HEK293T (cell line): Measurements from ENCODE around the gene LCMT1.
"Not testable (repeated sequence)": the region's sequence is repeated elsewhere in the genome, so short reads cannot be mapped to it uniquely, and the experiment has no call there.

Experiments used
- CTCF ChIA-PET: fragments of 350-600 bp; formaldehyde crosslinking; extraction: SDS; loops from one replicate; lab custom pipeline; 2021; ENCODE audit warnings: antibody characterized with exemption, inconsistent platforms; lab: Yijun Ruan, JAX
- POLR2A ChIA-PET: fragments of 350-600 bp; formaldehyde crosslinking; extraction: SDS; loops from one replicate; lab custom pipeline; 2020; ENCODE audit warnings: antibody characterized with exemption, inconsistent platforms; lab: Yijun Ruan, JAX
- DNase-seq: peaks from one replicate; pipeline ENCODE4 v3.0.0; 2012; ENCODE audit warnings: mixed read lengths; ENCODE audit errors: extremely low spot score
- ARNT ChIP-seq: fragments of 450-650 bp; IDR thresholded peaks from 2 replicates; pipeline ENCODE4 v1.6.1; 2017; ENCODE audit warnings: mild to moderate bottlenecking
- BHLHE40 ChIP-seq: fragments of 450-650 bp; IDR thresholded peaks from 2 replicates; pipeline ENCODE4 v1.6.1; 2016; ENCODE audit warnings: mild to moderate bottlenecking, moderate library complexity, borderline replicate concordance
- CTBP1 ChIP-seq: fragments of 450-650 bp; IDR thresholded peaks from 2 replicates; pipeline ENCODE4 v1.6.1; 2016; ENCODE audit warnings: borderline replicate concordance
- ELF4 ChIP-seq: fragments of 450-650 bp; IDR thresholded peaks from 2 replicates; pipeline ENCODE4 v1.6.1; 2017; ENCODE audit warnings: antibody characterized with exemption
- FOXA1 ChIP-seq: fragments of 450-650 bp; IDR thresholded peaks from 2 replicates; pipeline ENCODE4 v1.6.1; 2016; ENCODE audit warnings: mild to moderate bottlenecking
- FOXK2 ChIP-seq: fragments of 450-650 bp; IDR thresholded peaks from 2 replicates; pipeline ENCODE4 v1.6.1; 2016; ENCODE audit warnings: mild to moderate bottlenecking
- FOXM1 ChIP-seq: fragments of 450-650 bp; IDR thresholded peaks from 2 replicates; pipeline ENCODE4 v1.6.1; 2017; ENCODE audit warnings: mild to moderate bottlenecking, borderline replicate concordance
- HDGF ChIP-seq: fragments of 450-650 bp; IDR thresholded peaks from 2 replicates; pipeline ENCODE4 v1.6.1; 2017; ENCODE audit warnings: antibody characterized with exemption, borderline replicate concordance
- L3MBTL2 ChIP-seq: fragments of 450-650 bp; conservative IDR thresholded peaks from 2 replicates; pipeline ENCODE4 v1.6.1; 2016; ENCODE audit warnings: mild to moderate bottlenecking
- LEF1 ChIP-seq: fragments of 450-650 bp; IDR thresholded peaks from 2 replicates; pipeline ENCODE4 v1.6.1; 2017; ENCODE audit warnings: mild to moderate bottlenecking, borderline replicate concordance
- NFRKB ChIP-seq: fragments of 450-650 bp; IDR thresholded peaks from 2 replicates; pipeline ENCODE4 v1.6.1; 2016; ENCODE audit warnings: mild to moderate bottlenecking, moderate library complexity
- PKNOX1 ChIP-seq: fragments of 450-650 bp; IDR thresholded peaks from 2 replicates; pipeline ENCODE4 v1.6.1; 2016
- SP1 ChIP-seq: fragments of 450-650 bp; IDR thresholded peaks from 2 replicates; pipeline ENCODE4 v1.6.1; 2017
- SUZ12 ChIP-seq: fragments of 450-650 bp; IDR thresholded peaks from 2 replicates; pipeline ENCODE4 v1.6.1; 2016; ENCODE audit warnings: mild to moderate bottlenecking
- TARDBP ChIP-seq: fragments of 450-650 bp; IDR thresholded peaks from 2 replicates; pipeline ENCODE4 v1.6.1; 2016

LCMT1 gene

GRCh38 chr16:25118851-25119578 lies 7.5 kb downstream of the LCMT1 start:
- no peak for DNase-seq
- CTCF ChIA-PET = no interaction called here
- TF ChIP-seq ARNT = no peak
- POLR2A ChIA-PET = interaction anchor here (1.0 kb wide), 1 partner anchor 12 kb away, joined by 5 read pairs; no protein-coding TSS in a partner anchor

- CTCF ChIA-PET = no interaction called here
- no peak for DNase-seq
- POLR2A ChIA-PET = no interaction called here
- no peak for TF ChIP-seq CTBP1
- TF ChIP-seq L3MBTL2 = no peak
- no peak for TF ChIP-seq ARNT
- no peak for TF ChIP-seq BHLHE40
- TF ChIP-seq SUZ12 = no peak
- no peak for TF ChIP-seq SP1
- TF ChIP-seq NFRKB = no peak
Measured at GRCh38 chr16:25121824-25122600, 10.5 kb downstream of the LCMT1 start.

- ChIA-PET CTCF (no interaction called here), POLR2A (no interaction called here)
- TF ChIP-seq CTBP1 (no peak), LEF1 (no peak), FOXA1 (no peak), ARNT (no peak), ELF4 (no peak), L3MBTL2 (no peak), TARDBP (no peak), PKNOX1 (no peak), NFRKB (no peak), HDGF (no peak), FOXK2 (no peak), SUZ12 (no peak), BHLHE40 (no peak), SP1 (no peak)
- no peak for DNase-seq
Measured at GRCh38 chr16:25124503-25124902, 13.0 kb downstream of the LCMT1 start.

- DNase-seq = not testable (repeated sequence)
- POLR2A ChIA-PET = interaction anchor here (1.5 kb wide), 1 partner anchor 15 kb away, joined by 5 read pairs; the partner anchor contains the start of gene LCMT1
- CTCF ChIA-PET = interaction anchor here (0.8 to 1.7 kb wide), 2 partner anchors 9 to 99 kb away, joined by 3 to 12 read pairs; no protein-coding TSS in a partner anchor
Measured at GRCh38 chr16:25126086-25126666, 14.6 kb downstream of the LCMT1 start.

- DNase-seq = peak; percentile 41
- no peak for TF ChIP-seq FOXA1
- no peak for TF ChIP-seq L3MBTL2
- TF ChIP-seq BHLHE40 = no peak
- no peak for TF ChIP-seq CTBP1
- no peak for TF ChIP-seq HDGF
- TF ChIP-seq ARNT = no peak
- no peak for TF ChIP-seq FOXM1
- TF ChIP-seq SP1 = no peak
- no peak for TF ChIP-seq TARDBP
- TF ChIP-seq PKNOX1 = no peak
- no peak for TF ChIP-seq SUZ12
- no peak for TF ChIP-seq FOXK2
- no peak for TF ChIP-seq ELF4
- no peak for TF ChIP-seq NFRKB
- POLR2A ChIA-PET = interaction anchor here (1.5 kb wide), 1 partner anchor 15 kb away, joined by 5 read pairs; the partner anchor contains the start of gene LCMT1
- CTCF ChIA-PET = interaction anchor here (0.8 to 1.7 kb wide), 2 partner anchors 8 to 99 kb away, joined by 3 to 12 read pairs; no protein-coding TSS in a partner anchor
Measured at GRCh38 chr16:25126820-25127232, 15.3 kb downstream of the LCMT1 start.

GRCh38 chr16:25132751-25133150 lies 21.2 kb downstream of the LCMT1 start:
- POLR2A ChIA-PET, DNase-seq: not testable (repeated sequence)

DNA sequence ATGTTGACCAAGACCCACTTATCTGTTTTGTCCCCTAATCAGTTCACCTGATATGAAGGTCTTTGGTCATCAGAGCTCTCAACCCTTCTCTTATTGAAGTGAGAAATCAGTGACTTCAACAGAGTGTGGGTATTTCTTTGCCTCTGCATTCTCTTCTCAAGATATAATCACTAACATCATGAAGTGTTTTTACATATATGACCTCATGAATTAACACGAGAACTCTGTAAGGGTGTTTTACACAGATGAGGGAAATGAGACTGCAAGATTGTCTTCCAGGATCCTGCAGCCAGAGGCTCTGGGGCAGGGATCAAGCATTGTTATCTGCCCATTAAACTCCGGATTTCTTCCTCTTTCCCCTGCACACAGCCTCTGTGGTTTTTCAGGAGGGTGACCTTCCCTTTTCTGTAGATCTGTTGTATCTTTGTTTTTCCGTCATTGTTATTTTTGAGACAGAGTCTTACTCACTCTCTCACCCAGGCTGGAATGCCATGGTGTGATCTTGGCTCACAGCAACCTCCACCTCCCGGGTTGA lies 22.7 kb downstream of the LCMT1 start:
- ChIA-PET CTCF (no interaction called here), POLR2A (no interaction called here)
- TF ChIP-seq L3MBTL2 = no peak
- no peak for TF ChIP-seq FOXA1
- TF ChIP-seq FOXK2 = no peak
- no peak for TF ChIP-seq LEF1
- TF ChIP-seq PKNOX1 = no peak
- no peak for DNase-seq

More at GRCh38 chr16:25132751-25133150, 21.2 kb downstream of the LCMT1 start:
- CTCF ChIA-PET = not testable (repeated sequence)
